GF-D8 (cell line): ENCODE results near the gene TMEM272.
A peak's percentile ranks its signal among the peaks of the same experiment; 100 is the strongest.
"Not testable (repeated sequence)": the region's sequence is repeated elsewhere in the genome, so short reads cannot be mapped to it uniquely, and the experiment has no call there.

Experiments
- DNase-seq: peaks from one replicate; lab custom pipeline; 2025; lab: John Stamatoyannopoulos, UW

Gene TMEM272

GRCh38 chr13:51824712-51825111 is 20.3 kb downstream of the TMEM272 start:
- not testable (repeated sequence) for DNase-seq

DNA sequence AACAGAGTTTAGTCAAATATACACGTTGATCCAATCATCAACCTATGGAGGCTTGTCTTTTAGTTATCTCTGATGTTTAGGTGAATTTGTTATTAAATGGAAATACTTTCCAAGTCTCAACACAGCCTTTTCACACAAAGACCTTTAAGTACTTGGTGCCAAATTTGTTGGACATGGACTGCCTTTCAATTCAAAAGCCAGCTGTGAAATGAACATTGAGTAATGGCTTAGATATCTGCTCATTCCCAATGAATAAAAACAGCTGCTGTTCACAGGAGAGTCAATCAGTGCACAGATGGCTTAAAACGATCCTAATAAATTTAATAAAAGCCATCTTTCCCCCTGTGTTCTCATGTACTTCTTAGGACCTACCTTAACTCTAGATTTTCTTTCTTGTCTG is 21.1 kb downstream of the TMEM272 start:
- DNase-seq: no peak

DNA sequence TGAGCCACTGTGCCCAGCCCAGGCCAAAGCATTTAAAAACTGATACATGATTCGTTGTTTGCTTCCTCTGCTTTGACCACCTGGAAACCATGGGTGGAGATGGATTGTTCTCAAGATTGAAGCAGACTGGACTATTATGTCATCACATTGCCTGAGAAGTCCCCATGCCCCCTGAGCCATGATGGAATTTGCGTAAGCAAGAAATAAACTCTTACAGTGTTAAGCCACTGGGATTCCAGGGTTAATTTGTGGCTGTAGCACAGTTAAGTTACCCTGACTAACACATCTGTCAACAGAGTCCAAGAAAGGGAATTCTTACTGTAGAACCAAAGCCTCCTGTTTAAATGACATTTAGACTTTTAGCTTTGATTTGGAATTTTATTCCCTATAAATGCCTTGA is 21.6 kb downstream of the TMEM272 start:
- no peak for DNase-seq

- no peak for DNase-seq
Observed at GRCh38 chr13:51822106-51822815, 22.7 kb downstream of the TMEM272 start.

DNA sequence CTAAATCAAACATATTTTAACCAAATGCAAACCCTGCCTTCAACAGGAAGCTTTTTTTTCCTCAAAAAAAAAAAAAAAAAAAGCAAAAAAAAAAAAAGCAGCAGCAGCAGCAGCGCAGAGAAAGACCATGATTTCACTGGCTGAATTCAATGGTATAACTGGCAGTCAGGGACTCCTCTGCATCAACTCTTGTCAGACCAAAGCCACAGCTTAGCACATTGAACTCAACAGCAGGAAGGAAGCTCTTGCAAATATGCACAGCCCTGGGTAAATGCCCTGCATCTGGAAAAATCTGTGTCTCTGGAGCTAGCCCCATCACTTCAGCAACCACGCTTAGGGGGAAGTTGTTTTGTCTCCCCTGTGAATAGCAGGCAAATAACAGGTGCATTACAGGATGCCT is 23.4 kb downstream of the TMEM272 start:
- peak; percentile 91 for DNase-seq

- no peak for DNase-seq
Observed at GRCh38 chr13:51820016-51820597, 24.9 kb downstream of the TMEM272 start.

- DNase-seq: no peak
Observed at GRCh38 chr13:51819544-51819943, 25.4 kb downstream of the TMEM272 start.

DNA sequence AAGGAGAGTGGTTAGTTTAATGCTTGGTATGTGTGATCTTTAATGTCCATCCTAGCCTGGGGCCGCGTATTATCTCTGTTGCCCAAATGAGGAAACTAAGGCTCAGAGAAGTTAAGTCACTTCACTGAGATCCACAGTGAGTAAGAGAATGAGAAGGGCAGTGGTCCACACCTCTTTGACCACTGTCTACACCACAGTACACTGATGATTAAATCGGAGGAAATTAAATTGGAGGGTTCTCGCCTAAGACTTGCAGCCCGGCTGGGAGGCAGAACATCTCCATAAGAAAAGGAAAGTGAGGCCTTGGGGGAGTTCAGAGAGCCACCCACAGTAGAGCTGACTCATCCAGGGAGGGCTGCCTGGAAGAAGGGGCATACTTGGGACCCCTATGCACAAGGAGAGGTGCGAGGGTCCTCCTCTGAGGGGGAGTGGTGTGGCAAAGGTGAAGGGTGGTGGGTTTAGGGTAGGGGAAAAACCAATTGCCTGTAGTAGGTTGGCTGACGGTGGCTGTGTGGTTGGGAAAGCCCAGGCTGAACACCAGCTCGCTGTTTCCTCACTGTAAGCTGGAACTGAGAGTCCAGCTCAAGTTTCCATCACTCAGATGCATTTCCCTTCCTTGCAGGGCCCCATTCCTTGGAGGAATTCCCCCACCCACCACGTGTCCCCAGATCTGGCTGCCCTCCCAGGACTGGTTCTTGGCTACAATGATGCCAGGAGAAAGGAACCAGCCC is 26.0 kb downstream of the TMEM272 start:
- DNase-seq: no peak

GRCh38 chr13:51818276-51818675 is 26.7 kb downstream of the TMEM272 start:
- no peak for DNase-seq

GRCh38 chr13:51817717-51818116 is 27.3 kb downstream of the TMEM272 start:
- DNase-seq: no peak

DNA sequence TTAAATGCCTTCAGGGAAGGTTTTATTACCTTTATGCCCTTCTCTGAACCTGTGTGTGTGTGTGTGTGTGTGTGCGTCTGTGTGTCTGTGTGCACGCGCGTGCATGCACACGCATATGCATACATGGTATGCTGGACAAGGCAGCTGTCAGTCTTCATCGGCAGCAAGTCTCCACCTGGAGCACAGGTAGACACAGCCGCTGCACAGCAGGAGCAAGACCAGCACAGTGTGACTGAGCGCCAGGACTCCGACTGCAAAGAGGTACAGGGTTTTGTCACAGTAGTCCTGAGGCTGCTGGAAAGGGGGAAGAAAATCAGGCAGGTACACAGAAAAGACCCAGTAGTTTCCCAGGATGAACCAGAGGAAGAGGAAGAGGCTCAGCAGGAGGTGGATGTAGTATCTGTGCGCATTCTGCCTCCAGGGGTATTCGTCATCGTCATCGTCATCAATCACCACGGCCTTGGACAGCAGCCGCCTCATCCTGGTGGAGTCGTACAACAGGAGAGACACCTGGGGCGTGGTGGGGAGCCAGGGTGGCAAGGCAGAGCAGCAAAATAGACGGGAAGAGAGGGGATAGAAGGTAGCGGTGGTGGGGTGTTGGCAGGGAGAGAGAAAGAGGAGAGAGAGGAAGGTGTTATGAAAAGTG is 28.2 kb downstream of the TMEM272 start:
- no peak for DNase-seq

GRCh38 chr13:51815848-51816247 is 29.1 kb downstream of the TMEM272 start:
- no peak for DNase-seq

- DNase-seq: peak; percentile 27
Observed at GRCh38 chr13:51814825-51815650, 29.9 kb downstream of the TMEM272 start.

DNA sequence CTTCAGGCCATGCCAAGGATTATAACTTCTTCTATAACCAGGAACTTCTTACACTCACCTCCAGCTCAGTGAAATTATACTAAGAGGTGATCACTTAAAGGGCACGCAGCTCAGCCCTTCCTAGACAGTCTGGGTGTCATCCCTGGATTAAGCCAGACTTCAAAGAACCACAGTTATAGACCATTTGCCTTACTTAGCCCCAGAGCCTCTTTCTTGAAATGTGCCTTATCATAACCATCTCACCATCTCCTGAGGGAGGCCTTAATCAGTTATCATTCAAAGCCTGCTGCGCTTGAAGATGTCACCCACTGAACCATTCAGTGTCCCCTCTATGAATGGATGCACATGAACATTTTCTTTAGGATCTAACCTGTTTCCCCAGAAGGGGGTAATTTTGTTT is 30.9 kb downstream of the TMEM272 start:
- no peak for DNase-seq

GRCh38 chr13:51811920-51812451 is 33.0 kb downstream of the TMEM272 start:
- no peak for DNase-seq

- DNase-seq: no peak
Observed at GRCh38 chr13:51811046-51811445, 33.9 kb downstream of the TMEM272 start.

DNA sequence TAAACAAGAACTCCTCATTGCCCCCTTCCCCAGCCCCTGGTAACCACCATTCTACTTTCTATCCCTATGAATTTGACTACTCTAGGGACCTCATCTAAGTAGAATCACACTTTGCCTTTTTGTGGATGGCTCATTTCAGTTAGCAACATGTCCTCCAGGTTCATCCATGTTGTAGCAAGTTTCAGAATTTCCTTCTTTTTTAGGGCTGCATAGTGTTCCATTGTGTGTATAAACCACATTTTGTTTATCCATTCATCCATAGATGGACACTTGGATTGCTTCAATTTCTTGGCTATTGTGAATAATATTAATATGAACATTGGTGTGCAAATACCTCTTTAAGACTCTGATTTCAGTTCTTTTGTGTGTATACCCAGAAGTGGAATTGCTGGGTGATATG is 36.2 kb downstream of the TMEM272 start:
- DNase-seq: no peak

GRCh38 chr13:51807041-51807440 is 37.9 kb downstream of the TMEM272 start:
- no peak for DNase-seq

DNA sequence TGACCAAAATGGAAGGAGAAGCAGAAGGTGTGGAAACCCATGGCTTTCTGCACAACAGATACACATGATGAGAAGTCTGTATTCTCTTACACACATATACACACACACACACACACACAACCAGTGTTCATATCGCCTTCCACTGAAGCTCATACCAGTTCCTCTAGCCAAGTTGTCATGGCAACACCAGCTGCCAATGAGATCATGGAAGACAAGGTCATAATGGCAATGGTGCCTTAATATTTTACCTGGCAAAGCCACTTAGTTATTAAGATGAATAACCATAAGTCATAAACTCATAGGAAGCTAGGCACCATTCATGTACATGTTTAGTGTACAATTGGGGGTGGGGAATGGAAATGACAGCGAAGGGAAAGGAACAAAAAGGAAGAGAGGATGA is 38.4 kb downstream of the TMEM272 start:
- DNase-seq: no peak

DNA sequence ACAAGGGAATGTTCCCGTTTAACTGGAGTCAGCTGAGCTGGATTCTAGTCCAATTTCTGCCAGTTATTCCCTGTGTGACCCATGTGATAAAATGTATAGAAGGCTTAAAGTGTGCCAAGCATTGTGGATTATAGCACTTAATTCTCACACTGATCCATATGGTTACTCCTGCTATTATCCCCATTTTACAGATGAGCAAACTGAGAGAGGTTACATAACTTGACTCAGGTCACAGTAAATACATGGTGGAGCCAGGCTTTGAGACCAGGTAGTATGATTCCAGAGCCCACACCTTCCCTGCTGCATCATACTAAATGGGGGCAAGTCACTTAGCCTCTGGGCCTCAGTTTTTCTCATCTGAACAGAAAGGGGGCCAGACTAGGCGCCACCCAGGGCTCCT is 39.1 kb downstream of the TMEM272 start:
- DNase-seq: no peak

GRCh38 chr13:51805313-51805712 is 39.7 kb downstream of the TMEM272 start:
- no peak for DNase-seq
